AG09319 (cell line): ENCODE measurements around the gene C1orf159.

Experiments
- DNase-seq: peaks from one replicate; pipeline ENCODE4 v3.0.0-alpha.2; 2010; ENCODE audit warnings: low read depth; ENCODE audit errors: extremely low read depth
- TF ChIP-seq, protein P1 (sequence below): IDR thresholded peaks from 2 replicates; pipeline ENCODE4 v1.5.1; 2011; ENCODE audit warnings: low read depth, mild to moderate bottlenecking, inconsistent platforms, low read length, moderate library complexity

The C1orf159 gene

DNA sequence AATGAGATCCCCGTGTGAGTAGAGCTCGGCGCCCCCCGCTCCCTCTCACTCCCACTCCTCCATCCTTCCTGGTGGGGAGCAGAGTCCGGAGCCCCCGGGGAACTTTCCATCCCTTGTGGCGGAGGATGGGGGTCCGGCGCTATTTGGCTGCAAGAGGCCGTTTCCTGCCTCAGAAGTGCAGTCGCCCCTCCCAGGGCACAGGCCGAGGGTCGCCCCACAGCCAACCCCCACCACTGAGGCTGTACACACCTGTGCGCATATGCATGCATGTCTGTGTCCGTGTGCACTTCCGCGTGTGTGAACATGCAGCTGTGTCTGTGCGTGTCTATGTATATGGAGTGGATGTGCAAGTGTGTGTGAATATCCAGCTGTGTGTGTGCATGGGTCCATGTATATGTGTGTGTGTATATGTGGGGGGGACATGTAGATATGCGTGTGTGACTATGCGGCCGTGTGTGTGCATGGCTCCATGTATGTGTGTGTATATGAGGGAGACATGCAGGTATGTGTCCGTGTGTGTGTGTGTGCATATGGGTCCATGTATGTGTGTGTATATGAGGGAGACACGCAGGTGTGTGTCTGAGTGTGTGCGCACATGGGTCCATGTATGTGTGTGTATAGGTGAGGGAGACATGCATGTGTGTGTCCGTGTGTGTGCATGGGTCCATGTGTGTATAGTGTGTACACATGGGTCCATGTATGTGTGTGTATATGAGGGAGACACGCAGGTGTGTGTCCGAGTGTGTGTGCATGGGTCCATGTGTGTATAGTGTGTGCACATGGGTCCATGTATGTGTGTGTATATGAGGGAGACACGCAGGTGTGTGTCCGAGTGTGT is 63.7 kb downstream of the C1orf159 start:
- DNase-seq: no peak
- TF ChIP-seq, protein P1, sequence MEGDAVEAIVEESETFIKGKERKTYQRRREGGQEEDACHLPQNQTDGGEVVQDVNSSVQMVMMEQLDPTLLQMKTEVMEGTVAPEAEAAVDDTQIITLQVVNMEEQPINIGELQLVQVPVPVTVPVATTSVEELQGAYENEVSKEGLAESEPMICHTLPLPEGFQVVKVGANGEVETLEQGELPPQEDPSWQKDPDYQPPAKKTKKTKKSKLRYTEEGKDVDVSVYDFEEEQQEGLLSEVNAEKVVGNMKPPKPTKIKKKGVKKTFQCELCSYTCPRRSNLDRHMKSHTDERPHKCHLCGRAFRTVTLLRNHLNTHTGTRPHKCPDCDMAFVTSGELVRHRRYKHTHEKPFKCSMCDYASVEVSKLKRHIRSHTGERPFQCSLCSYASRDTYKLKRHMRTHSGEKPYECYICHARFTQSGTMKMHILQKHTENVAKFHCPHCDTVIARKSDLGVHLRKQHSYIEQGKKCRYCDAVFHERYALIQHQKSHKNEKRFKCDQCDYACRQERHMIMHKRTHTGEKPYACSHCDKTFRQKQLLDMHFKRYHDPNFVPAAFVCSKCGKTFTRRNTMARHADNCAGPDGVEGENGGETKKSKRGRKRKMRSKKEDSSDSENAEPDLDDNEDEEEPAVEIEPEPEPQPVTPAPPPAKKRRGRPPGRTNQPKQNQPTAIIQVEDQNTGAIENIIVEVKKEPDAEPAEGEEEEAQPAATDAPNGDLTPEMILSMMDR: no peak

DNA sequence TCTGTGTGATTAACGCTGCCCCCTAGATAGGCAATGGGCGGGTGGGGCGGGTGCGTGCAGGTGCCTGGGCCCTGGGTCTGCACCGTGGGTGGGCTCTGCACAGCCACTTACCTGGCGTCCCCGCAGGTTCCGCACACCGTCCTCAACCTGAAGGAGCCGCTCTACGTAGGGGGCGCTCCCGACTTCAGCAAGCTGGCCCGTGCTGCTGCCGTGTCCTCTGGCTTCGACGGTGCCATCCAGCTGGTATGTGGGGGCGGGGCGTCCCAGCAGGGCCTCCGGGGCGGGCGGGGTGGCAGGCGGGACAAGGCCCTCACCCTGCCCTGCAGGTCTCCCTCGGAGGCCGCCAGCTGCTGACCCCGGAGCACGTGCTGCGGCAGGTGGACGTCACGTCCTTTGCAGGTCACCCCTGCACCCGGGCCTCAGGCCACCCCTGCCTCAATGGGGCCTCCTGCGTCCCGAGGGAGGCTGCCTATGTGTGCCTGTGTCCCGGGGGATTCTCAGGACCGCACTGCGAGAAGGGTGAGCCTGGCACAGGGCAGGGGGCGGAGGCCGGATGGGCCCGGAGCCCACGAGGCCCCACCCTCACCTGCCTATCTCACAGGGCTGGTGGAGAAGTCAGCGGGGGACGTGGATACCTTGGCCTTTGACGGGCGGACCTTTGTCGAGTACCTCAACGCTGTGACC is 64.6 kb downstream of the C1orf159 start:
- TF ChIP-seq, protein P1: no peak
- DNase-seq: no peak

DNA sequence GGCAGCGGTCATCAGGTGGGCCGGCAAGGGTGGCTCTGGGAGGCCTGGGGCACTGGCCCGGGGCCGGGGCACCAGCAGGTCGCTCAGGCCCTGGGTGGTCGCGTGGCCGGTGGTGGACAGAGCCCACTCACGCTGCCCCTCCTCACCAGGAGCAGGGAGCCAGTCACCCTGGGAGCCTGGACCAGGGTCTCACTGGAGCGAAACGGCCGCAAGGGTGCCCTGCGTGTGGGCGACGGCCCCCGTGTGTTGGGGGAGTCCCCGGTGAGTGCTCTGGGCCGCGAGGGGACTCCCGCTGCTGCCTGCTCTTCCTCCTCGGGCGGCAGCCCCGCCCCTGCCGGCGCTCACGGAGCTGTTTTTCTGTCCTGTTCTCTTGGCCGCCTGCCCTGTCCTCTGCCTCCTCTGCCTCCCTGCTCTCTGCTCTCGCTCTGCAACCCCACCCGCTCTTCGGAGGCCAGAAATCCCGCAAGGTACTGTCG is 65.3 kb downstream of the C1orf159 start:
- TF ChIP-seq, protein P1: no peak
- DNase-seq: no peak

DNA sequence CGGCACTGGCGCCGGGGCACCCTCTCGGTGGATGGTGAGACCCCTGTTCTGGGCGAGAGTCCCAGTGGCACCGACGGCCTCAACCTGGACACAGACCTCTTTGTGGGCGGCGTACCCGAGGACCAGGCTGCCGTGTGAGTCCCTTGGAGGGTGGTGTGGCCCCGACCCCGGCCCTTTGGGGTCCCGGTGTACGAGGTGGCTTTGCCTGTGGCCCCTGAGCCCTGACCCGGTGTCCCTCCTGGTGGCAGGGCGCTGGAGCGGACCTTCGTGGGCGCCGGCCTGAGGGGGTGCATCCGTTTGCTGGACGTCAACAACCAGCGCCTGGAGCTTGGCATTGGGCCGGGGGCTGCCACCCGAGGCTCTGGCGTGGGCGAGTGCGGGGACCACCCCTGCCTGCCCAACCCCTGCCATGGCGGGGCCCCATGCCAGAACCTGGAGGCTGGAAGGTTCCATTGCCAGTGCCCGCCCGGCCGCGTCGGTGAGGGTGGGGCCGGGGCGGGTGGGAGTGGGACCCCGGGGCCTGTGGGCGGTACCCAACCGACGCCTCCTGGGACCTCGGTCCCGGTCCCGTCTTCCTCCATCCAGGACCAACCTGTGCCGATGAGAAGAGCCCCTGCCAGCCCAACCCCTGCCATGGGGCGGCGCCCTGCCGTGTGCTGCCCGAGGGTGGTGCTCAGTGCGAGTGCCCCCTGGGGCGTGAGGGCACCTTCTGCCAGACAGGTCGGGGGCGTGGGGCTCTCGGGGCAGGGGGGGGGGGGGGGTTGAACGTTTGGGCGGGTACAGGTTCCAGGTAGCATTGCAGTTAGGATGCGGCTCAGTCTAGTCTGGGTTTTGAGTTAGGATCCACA is 66.3 kb downstream of the C1orf159 start:
- TF ChIP-seq, protein P1: no peak
- no peak for DNase-seq

DNA sequence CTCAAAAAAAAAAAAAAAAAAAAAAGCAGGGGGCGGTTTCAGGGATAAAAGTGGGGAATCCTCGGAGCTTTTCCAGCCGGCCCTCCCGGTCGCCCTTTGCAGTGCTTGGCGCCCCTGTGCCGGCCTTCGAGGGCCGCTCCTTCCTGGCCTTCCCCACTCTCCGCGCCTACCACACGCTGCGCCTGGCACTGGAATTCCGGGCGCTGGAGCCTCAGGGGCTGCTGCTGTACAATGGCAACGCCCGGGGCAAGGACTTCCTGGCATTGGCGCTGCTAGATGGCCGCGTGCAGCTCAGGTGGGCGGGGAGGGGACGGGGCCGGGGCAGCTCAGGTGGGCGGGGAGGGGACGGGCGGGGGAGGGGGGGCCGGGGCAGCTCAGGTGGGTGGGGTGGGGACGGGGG is 67.1 kb downstream of the C1orf159 start:
- DNase-seq: no peak
- TF ChIP-seq, protein P1: no peak

DNA sequence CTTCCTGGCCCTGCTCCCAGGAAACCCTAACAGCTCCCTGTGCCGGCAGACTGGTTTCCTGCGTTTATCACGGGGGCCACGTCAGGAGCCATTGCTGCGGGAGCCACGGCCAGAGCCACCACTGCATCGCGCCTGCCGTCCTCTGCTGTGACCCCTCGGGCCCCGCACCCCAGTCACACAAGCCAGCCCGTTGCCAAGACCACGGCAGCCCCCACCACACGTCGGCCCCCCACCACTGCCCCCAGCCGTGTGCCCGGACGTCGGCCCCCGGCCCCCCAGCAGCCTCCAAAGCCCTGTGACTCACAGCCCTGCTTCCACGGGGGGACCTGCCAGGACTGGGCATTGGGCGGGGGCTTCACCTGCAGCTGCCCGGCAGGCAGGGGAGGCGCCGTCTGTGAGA is 67.9 kb downstream of the C1orf159 start:
- DNase-seq: no peak
- TF ChIP-seq, protein P1: no peak

DNA sequence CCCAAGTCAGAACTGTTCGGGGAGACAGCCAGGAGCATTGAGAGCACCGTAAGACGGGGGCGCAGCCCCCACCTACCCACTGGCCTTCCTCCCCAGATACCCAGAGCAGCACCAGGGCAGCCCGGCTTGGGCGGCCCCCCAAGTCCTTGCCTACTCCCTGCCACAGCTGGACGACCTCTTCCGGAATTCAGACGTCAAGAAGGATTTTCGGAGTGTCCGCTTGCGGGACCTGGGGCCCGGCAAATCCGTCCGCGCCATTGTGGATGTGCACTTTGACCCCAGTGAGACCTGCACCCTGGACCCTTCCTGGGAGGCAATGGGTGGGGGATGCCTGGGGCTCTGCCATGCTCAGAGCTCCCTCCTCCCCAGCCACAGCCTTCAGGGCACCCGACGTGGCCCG is 68.5 kb downstream of the C1orf159 start:
- TF ChIP-seq, protein P1: no peak
- DNase-seq: no peak
